Endothelial cell (in vitro differentiated cells): ENCODE measurements around the gene POLR3K. TPM values are rescaled to one million over a fixed set of nuclear protein-coding genes. Genes with fewer than 3 reads are reported as not detected.

Experiments
- DNase-seq: peaks from one replicate; pipeline ENCODE4 v3.0.0; 2021; ENCODE audit warnings: low spot score
- H3K27ac Mint-ChIP-seq: one replicate; pipeline ENCODE4 v1.8.0; 2021; ENCODE audit warnings: mixed read lengths, inconsistent platforms; ENCODE audit not compliant: unreplicated experiment
- H3K27me3 Mint-ChIP-seq: one replicate; pipeline ENCODE4 v1.8.0; 2021; ENCODE audit warnings: mild to moderate bottlenecking, moderate library complexity, mixed read lengths, inconsistent platforms; ENCODE audit not compliant: unreplicated experiment
- H3K36me3 Mint-ChIP-seq: one replicate; pipeline ENCODE4 v1.8.0; 2021; ENCODE audit warnings: mild to moderate bottlenecking, low read depth, mixed read lengths, inconsistent platforms; ENCODE audit not compliant: unreplicated experiment
- H3K4me1 Mint-ChIP-seq: one replicate; pipeline ENCODE4 v1.8.0; 2021; ENCODE audit warnings: mild to moderate bottlenecking, mixed read lengths, inconsistent platforms; ENCODE audit not compliant: unreplicated experiment
- H3K4me3 Mint-ChIP-seq: one replicate; pipeline ENCODE4 v1.8.0; 2021; ENCODE audit warnings: mild to moderate bottlenecking, mixed read lengths, inconsistent platforms; ENCODE audit not compliant: unreplicated experiment
- H3K9me3 Mint-ChIP-seq: one replicate; pipeline ENCODE4 v1.8.0; 2021; ENCODE audit warnings: mixed read lengths, inconsistent platforms; ENCODE audit not compliant: unreplicated experiment
- total RNA-seq: library from RNA; stranded (reverse); fragmentation: NEBNext Ultra II Directional; extraction: Animal tissue kit (Norgen Biotek cat#: 25700); gene quantifications from one replicate; pipeline ENCODE4 v1.2.1, GENCODE V29; 2021; ENCODE audit not compliant: unreplicated experiment
- TF ChIP-seq, protein P1 (sequence below): fragments of 200-600 bp; sonication (generic); IDR thresholded peaks from one replicate; pipeline ENCODE4 v1.5.0; 2021; ENCODE audit warnings: antibody characterized with exemption; ENCODE audit not compliant: unreplicated experiment

The POLR3K gene
- total RNA-seq, 1 donor from 2014 or later = 11.9 TPM

DNA sequence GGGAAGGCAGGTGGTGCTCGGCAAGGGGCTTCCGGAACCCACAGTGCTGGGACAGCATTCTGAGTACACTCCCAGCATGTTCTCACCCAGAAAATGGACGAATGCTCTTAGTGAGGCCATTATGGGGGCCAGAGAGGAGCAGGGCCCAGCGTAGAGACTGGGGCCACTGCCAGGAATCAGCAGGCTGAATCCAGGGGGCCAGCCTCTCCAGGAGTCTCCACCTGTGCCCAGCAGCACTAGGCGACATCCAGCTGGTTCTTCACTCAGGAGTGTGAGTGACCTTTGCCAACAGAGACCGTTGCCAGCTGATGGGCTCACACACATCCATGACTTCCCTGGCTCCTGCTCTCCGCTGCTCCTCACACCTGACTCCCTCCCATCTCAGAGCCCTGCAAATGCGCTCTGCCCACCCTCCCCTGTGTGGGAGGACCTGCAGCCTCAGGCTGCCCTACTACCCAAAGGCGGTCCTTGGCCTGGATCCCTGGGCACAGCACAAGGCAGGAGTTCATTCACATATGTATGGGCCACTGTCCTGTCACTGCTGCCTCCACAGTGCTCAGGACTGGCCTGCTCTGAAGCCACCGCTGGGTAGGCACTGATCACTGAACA, 13.9 kb upstream of the POLR3K start:
- H3K4me3 Mint-ChIP-seq = no peak overlapping the region

DNA sequence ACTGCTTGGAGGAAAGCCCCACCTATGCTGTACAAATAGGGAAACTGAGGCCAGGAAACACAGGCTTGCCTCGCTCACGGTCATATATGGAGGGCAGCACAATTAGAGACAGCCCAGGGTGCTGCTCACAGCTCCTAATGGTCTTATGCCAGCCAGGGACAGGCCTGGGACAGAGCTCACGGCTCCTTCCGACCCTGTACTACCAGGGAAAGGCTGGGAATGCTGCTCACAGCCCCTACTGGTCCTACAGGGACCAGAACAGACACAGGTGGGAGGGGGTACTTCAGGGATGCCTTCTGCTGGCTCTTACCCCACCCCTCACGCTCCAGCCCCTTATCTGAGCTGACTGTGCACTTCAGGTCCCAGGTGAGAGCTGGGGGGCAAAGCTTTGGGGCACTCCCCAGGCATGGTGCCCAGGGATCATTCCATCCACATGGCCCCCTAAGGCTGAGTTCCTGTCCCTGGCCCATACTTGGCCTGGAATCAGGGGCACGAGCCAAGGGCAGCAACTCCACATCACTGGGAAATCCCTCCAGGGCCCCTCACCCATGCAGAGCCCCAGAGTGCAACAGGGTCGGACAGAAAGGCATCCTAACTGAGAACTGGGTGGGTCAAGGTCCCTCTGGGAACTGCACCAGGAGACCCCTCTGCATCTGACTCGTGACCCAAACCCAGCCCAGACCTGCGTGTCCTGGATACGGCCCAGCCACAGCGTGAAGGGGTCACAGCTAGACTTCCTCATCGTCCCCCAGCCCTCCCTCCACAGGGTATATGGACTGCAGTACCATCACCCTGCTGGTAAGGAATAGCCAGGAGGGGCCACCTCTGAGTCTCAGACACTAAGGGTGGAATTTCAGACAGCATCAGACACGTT, 13.1 kb upstream of the POLR3K start:
- no peak overlapping the region for H3K27ac Mint-ChIP-seq
- peaks cover 1% of the 10 kb centered on the region for H3K27me3 Mint-ChIP-seq
- no peak for DNase-seq
- H3K36me3 Mint-ChIP-seq = peaks cover 11% of the 10 kb centered on the region
- no peaks in the 10 kb centered on the region for H3K9me3 Mint-ChIP-seq
- TF ChIP-seq, protein P1, sequence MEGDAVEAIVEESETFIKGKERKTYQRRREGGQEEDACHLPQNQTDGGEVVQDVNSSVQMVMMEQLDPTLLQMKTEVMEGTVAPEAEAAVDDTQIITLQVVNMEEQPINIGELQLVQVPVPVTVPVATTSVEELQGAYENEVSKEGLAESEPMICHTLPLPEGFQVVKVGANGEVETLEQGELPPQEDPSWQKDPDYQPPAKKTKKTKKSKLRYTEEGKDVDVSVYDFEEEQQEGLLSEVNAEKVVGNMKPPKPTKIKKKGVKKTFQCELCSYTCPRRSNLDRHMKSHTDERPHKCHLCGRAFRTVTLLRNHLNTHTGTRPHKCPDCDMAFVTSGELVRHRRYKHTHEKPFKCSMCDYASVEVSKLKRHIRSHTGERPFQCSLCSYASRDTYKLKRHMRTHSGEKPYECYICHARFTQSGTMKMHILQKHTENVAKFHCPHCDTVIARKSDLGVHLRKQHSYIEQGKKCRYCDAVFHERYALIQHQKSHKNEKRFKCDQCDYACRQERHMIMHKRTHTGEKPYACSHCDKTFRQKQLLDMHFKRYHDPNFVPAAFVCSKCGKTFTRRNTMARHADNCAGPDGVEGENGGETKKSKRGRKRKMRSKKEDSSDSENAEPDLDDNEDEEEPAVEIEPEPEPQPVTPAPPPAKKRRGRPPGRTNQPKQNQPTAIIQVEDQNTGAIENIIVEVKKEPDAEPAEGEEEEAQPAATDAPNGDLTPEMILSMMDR = no peak
- H3K4me3 Mint-ChIP-seq = no peak overlapping the region
- H3K4me1 Mint-ChIP-seq = peaks cover 2% of the 10 kb centered on the region

More for the DNA sequence above, 13.9 kb upstream of the POLR3K start:
- no peak for DNase-seq
- Mint-ChIP-seq H3K9me3 (no peaks in the 10 kb centered on the region), H3K36me3 (peaks cover 9% of the 10 kb centered on the region), H3K27ac (no peak overlapping the region), H3K4me1 (peaks cover 2% of the 10 kb centered on the region), H3K27me3 (peaks cover 1% of the 10 kb centered on the region)
- TF ChIP-seq, protein P1 = no peak

- Mint-ChIP-seq H3K4me1 (peaks cover 2% of the 10 kb centered on the region), H3K27ac (no peak overlapping the region)
- TF ChIP-seq, protein P1 = peak; percentile 82
Observed at GRCh38 chr16:65745-66144, 12.3 kb upstream of the POLR3K start.

DNA sequence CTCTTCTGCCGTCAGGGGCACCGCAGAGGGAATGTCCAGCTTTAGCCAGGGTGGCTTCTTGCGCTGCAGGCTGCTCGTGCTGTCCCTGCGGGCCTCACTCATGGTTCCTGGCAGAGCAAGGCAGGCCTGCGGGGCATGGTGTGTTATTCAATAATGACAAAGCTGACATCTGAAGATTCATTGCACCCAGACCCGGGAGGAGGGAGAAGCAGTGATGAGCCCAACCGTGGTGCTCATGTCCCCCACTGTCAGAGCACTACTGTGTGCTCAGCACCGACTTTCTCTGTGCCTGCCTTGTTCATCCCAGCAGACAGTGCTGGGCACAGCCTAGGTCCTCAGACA, 11.5 kb upstream of the POLR3K start:
- Mint-ChIP-seq H3K4me1 (no peaks in the 10 kb centered on the region), H3K36me3 (peaks cover 19% of the 10 kb centered on the region), H3K9me3 (no peaks in the 10 kb centered on the region), H3K27me3 (peaks cover 6% of the 10 kb centered on the region), H3K4me3 (peak overlapping the region; percentile 43), H3K27ac (no peak overlapping the region)
- TF ChIP-seq, protein P1 = no peak
- no peak for DNase-seq

More at GRCh38 chr16:65745-66144, 12.3 kb upstream of the POLR3K start:
- H3K36me3 Mint-ChIP-seq = peaks cover 13% of the 10 kb centered on the region
- peak; percentile 92 for DNase-seq
- peaks cover 2% of the 10 kb centered on the region for H3K27me3 Mint-ChIP-seq
- no peaks in the 10 kb centered on the region for H3K9me3 Mint-ChIP-seq
- H3K4me3 Mint-ChIP-seq = no peak overlapping the region
